Esophagus mucosa (tissue), 1 donor: ENCODE data around the gene STK33. TPM values are rescaled to one million over a fixed set of nuclear protein-coding genes. Genes with fewer than 3 reads are reported as not detected.

Experiments used
- ATAC-seq: fragments of 200-7000 bp; cut with Tn5 transposase; one replicate; pipeline ENCODE4 v1.9.1; 2020
- total RNA-seq: library from RNA; stranded (reverse); gene quantifications from one replicate; pipeline ENCODE4 v1.2.4, GENCODE V29; 2023
- donor health status: DM: yes; HTN: yes; CAD: no.

Gene STK33
- total RNA-seq, 1 donor from 2014 or later: 0.52 TPM

DNA sequence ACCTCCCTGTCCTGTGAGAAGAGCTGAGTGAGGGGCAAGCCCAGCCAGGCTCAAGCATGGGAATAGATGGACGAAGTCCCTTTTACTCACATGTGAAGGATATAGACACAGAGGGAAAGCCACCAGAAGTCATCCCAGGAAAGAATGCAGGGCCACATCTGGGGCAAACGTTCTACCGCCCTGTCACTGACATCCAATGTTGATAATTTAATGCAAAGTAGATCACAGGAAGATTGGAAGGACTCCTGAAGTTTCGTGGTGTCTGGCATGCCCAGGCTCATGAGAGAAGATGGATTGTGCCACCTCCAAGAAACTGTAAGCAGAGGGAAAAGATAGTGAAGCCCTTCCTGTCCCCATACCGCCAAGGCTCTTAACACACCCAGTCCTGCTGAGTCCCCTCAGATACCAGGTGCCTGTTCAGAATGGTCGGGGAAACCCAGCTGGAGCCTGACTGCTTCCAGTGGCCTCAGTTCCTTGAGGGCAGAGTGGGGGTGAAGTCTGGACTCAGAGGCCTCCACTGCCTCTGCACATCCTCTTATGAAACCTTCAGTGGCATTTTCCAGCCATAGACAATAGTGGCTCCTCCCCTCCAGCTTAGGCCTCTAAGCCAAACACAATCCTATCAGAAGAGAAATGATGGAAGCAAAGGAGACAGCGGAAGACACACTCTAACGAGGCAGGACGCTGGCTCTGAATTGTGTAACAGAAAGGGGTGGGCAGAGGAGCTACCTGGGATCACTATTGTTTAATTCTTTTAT is 7.5 kb upstream of the STK33 start:
- no peak for ATAC-seq

DNA sequence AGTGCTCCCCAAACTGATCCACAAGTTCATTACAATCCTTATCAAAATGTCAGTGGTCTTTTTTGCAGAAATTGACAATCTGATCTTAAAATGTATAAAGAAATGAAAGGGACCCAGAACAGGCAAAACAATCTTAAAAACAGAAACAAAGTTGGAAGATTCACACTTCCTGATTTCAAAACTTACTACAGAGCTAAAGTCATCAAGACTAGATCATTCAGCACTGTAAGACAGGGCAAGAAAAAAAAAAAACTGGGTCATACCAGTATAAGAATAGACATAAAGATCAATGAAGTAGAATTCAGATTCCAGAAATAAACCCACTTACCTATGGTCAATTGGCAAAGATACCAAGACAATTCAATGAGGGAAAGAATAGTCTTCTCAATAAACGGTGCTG is 4.5 kb upstream of the STK33 start:
- no peak for ATAC-seq

DNA sequence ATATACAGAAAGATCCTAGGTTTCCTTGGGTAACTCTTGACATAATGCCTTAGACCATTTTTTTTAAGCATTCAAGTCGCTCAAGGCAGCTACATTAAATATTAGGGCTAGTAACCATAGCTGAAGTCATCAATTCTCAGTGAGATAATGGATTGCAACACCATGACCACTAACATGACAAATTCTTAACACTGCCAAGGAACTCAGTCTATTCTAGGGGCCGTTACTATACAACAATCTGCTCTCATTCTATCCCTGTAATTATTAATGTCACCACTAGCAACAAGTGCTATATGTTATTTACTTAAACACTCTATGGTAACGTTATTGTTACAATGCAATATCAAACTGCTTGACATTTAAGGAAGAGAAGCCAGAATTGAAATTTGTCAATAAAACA is 3.2 kb upstream of the STK33 start:
- peak; percentile 42 for ATAC-seq

DNA sequence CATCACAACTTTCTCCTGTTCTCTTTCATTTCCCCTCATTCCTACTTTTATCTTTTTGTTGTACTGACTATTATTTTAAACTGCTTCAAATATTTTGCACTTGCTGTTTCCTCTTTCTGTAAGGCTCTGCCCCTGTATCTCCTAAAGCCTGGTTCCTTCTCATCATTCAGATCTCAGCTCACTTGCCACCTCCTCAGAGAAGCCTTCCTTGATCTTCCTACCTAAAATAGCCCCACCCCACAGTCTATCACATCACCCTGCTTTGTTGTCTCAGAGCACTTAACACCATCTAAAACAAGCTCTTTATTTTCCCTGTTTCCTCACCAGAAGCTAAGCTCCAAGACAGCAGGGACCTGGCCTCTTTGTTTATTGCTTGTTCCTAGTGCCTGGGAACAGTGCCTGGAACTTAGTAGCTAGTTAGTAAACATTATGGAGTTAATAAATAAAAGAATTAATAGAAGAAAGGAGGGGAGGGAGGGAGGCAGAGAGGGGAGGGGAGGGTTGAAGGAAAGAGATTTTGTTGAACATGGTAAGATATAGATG is 2.5 kb upstream of the STK33 start:
- no peak for ATAC-seq

DNA sequence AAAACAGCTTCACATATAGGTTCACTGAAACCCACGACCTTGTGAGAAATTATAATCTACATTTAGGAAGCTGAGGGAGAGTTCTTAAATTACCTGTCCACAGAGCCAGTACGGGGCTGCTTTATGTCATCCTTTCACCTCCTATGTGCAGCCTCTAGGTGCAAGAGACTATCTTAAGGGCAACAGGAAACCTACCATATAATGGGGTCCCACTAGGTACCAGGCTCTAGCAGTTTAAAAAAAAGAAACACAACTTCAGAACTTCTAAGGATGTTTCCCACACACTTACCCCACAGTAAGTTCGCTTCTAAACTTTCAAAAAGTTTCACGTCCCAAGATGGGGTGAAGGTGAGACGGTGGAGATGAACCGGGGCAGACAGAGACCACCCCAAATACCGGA is 573 bp downstream of the STK33 start:
- ATAC-seq: no peak

DNA sequence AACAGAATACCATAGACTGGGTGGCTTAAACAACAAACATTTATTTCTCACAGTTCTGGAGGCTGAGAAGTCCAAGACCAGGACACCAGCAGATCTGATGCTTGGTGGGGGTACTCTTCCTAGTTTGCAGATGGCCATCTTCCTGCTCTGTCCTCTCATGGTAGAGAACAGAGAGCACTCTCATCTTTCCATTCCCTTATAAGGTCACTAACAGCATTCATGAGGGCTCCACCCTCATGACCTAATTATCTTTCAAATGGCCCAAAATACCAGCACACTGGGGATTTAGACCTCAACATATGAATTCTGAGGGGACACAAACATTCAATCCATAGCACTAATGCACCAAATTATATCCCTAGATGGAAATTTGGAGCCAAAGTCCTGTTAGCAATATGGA is 6.1 kb downstream of the STK33 start:
- ATAC-seq: no peak

DNA sequence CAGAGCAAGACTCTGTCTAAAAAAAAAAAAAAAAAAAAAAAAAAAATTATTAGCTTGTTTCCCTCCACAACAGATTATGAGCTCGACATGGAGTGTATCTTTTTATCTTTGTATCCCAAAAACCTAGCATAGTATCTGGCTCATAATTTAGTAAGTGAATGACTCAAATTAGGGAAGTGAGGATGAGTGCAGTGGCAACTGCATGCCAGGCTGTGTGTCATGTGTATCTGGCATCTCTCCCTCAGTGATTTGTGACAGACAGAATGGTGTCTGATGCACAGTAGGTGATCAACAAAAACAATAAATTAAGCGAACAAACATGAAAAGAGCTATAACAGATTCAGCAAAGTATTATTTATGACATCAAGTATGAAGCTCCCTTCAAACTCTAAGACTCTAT is 7.2 kb downstream of the STK33 start:
- ATAC-seq: no peak

GRCh38 chr11:8586184-8586583 is 7.8 kb downstream of the STK33 start:
- peak; percentile 82 for ATAC-seq

DNA sequence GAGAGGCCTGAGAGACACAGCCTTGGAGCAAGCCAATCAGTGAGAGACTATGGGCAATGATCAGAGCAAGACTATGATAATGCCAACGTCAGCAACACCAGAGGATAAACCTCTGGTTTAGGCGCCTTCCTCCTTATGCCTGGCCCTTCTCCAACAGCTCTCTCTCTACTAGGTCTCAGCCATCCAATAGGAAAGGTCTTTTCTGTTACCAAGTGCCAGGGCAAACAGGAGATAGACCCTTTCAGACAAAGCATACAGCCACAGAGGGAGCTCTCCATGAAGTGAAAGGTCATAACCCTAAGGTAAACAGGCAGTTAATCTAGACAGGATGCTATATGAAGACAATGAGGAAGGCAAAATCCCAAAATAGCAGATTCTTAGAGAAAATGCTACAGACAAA is 9.5 kb downstream of the STK33 start:
- no peak for ATAC-seq

GRCh38 chr11:8584082-8584481 is 9.9 kb downstream of the STK33 start:
- ATAC-seq: no peak

DNA sequence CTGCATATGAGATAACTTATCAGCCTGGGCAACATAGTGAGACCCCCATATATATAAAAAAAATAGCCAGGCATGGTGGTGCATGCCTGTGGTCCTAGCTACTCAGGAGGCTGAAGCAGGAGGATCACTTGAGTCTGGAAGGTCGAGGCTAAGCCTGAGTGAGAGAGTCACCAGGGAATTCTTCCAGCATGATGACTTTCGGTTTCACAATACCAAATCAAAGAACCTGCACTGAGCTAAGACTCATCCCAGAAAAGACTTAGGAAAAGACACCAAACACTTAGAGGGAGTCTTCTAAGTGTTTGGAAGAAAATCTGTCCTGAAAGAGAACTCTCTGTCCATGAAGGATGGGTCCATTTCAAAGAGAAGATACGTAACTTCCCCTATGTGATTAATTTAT is 12.7 kb downstream of the STK33 start:
- no peak for ATAC-seq

DNA sequence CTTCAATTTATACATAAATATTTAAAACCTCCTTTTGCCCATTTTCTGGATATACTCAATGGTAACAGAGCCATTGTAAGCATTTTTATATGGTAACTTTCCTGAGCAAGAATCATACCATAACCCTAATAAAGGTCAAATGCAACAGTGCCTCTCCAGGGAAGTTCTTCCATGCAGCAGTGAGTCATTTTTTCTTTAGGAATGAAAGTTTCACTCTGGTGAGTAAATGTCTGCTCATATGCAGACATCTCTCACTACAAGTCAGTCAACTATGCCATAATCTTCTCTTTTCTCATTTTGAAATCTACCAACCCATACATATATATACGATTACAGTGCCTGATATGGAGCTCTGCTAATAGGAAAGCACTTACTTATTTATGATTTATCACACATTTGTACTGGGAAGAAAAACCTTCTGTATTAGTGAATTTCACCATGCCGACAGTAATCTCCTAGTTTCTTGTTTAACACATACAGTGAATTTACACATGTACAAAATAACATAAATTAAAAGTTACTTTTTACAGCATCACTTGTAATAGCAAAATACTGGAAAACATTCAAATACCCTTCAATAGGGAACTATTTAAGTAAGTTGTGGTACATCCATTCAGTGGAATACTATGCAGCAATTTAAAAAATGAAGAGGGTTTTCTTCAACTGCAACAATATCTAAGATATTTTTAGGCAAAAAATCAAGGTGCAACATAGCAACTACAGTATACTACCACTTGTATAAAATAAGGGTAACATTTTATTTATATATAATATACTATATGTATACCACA is 16.0 kb downstream of the STK33 start:
- ATAC-seq: peak; percentile 33

- no peak for ATAC-seq
Measured at GRCh38 chr11:8574798-8575197, 19.2 kb downstream of the STK33 start.

GRCh38 chr11:8573777-8574176 is 20.3 kb downstream of the STK33 start:
- no peak for ATAC-seq

DNA sequence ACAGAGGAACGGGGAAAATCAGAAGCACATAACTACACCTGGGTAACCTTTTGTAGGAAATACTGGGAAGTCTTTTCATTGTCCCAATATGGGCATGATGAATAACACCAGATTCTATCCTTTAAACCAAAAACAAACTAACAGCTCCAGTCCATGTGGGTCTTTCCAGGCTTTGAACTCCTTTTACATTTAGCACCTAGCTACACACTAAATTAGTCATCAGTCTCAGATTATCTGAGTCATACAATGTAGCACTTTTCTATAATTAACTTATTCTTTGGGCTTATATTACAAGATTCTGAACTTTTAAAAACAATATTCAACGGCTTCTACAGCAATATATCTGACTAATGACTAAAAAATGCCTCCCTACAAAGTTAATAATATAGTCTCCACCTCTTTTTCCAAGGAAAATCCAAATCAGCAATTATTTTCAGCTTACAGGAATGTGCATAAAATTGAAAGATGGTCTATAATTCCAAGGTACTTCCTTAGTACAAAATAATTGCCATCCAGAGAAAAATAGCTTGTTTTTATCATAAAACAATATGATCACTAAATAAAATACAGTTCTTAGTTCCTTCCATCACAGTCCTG is 26.3 kb downstream of the STK33 start:
- peak; percentile 90 for ATAC-seq

GRCh38 chr11:8566613-8567210 is 27.3 kb downstream of the STK33 start:
- peak; percentile 88 for ATAC-seq

GRCh38 chr11:8564526-8564925 is 29.5 kb downstream of the STK33 start:
- ATAC-seq: no peak

- ATAC-seq: no peak
Measured at GRCh38 chr11:8561461-8561860, 32.6 kb downstream of the STK33 start.

DNA sequence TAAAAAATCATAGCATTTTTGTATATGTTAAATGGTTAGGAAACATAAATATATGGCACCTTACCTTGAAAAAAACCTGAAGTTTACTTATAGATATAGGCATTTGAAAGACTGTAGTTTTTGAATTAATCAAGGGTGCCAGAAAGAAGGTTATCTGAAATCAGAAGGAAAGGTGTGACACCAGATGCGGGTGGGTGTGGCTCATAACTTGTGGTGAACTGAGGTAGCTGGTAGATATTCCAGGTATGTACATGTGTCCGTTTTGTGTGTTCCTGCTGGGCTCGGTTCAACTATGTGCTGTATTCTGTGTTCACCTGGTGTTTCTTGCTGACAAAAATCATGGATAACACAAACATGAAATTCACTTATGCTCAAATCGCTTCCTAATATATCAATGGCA is 35.6 kb downstream of the STK33 start:
- ATAC-seq: no peak

GRCh38 chr11:8545698-8546366 is 48.2 kb downstream of the STK33 start:
- peak; percentile 86 for ATAC-seq

DNA sequence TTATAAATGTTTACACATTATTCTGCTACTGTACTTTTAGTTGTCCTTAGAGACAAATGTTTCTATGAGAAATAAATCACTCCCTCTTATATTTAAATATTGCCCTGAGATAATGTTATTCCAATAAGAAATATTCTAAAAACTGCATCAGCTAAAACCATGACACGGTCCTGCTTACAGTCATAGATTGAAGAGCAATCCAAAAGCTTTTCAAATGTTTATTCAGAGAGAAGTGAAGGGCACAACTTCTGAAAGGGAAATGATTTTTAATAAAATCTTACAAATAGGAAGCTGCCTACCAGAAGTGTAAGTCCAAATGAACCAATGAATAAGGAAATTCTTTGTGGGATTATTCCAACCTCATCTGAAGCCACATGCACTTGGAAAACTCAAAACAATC is 49.2 kb downstream of the STK33 start:
- no peak for ATAC-seq

- no peak for ATAC-seq
Measured at GRCh38 chr11:8543278-8543677, 50.8 kb downstream of the STK33 start.

DNA sequence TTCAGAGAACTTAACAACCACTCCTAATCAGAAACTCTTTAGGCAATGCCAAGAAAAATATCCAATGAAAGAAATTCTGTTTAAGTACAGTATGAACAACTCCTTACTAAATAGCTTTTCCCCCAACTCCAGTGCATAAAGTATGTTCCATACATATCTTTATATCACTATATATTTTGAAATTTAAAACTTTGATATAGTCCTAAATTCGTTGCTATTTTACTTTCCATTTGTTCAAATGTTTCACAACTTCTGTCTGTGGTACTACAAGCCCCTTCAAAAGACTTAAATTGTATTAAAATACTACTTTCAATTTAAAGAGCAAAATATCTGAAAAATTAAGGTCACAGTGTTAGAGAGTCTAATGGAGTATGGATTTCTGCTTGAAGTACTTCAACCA is 52.6 kb downstream of the STK33 start:
- ATAC-seq: no peak
